H9 (cell line): ENCODE results near the gene UNC5C. TPM values are rescaled to one million over a fixed set of nuclear protein-coding genes. Genes with fewer than 3 reads are reported as not detected.

Source experiments
- DNase-seq: peaks from one replicate; pipeline ENCODE4 v3.0.0-alpha.2; 2017
- H2AFZ ChIP-seq: one replicate; pipeline ENCODE4 v1.6.1; 2013; ENCODE audit warnings: mild to moderate bottlenecking, low read length, control low read depth, moderate library complexity
- H2AK5ac ChIP-seq: 2 replicates; pipeline ENCODE4 v1.6.1; 2013; ENCODE audit warnings: low read length, control low read depth, mixed read lengths; ENCODE audit not compliant: insufficient read length
- H2BK120ac ChIP-seq: one replicate; pipeline ENCODE4 v1.6.1; 2013; ENCODE audit warnings: low read depth, mild to moderate bottlenecking, low read length, control low read depth, inconsistent platforms; ENCODE audit not compliant: poor library complexity, severe bottlenecking
- H2BK12ac ChIP-seq: 2 replicates; pipeline ENCODE4 v1.6.1; 2013; ENCODE audit warnings: low read length, control low read depth, mixed read lengths, low read depth; ENCODE audit not compliant: insufficient read length
- H2BK15ac ChIP-seq: 2 replicates; pipeline ENCODE4 v1.6.1; 2013; ENCODE audit warnings: low read depth, low read length, control low read depth
- H2BK20ac ChIP-seq: one replicate; pipeline ENCODE4 v1.6.1; 2013; ENCODE audit warnings: low read depth, mild to moderate bottlenecking, low read length, control low read depth, inconsistent platforms; ENCODE audit not compliant: poor library complexity, severe bottlenecking
- H2BK5ac ChIP-seq: 2 replicates; pipeline ENCODE4 v1.6.1; 2013; ENCODE audit warnings: low read length, control low read depth, mixed read lengths; ENCODE audit not compliant: insufficient read length
- H3K14ac ChIP-seq: 2 replicates; pipeline ENCODE4 v1.6.1; 2013; ENCODE audit warnings: low read length, control low read depth; ENCODE audit not compliant: insufficient read depth
- H3K18ac ChIP-seq: 2 replicates; pipeline ENCODE4 v1.6.1; 2013; ENCODE audit warnings: low read depth, mild to moderate bottlenecking, mixed read lengths, low read length, control low read depth; ENCODE audit not compliant: insufficient read length
- H3K23ac ChIP-seq: 2 replicates; pipeline ENCODE4 v1.6.1; 2013; ENCODE audit warnings: low read length, control low read depth, mixed read lengths, low read depth; ENCODE audit not compliant: insufficient read length
- H3K23me2 ChIP-seq: 2 replicates; pipeline ENCODE4 v1.6.1; 2013; ENCODE audit warnings: low read depth, mild to moderate bottlenecking, mixed read lengths, low read length, control low read depth; ENCODE audit not compliant: insufficient read length, poor library complexity, severe bottlenecking
- H3K27ac ChIP-seq: 2 replicates; pipeline ENCODE4 v1.5.1; 2013; ENCODE audit warnings: low read length, control low read depth, mixed read lengths, low read depth; ENCODE audit not compliant: insufficient read length
- H3K27me3 ChIP-seq: 2 replicates; pipeline ENCODE4 v1.6.1; 2013; ENCODE audit warnings: low read length, control low read depth, inconsistent platforms; ENCODE audit not compliant: insufficient read depth
- H3K4ac ChIP-seq: 2 replicates; pipeline ENCODE4 v1.6.1; 2013; ENCODE audit warnings: low read depth, mild to moderate bottlenecking, control low read depth, inconsistent platforms, low read length, moderate library complexity
- H3K4me1 ChIP-seq: 2 replicates; pipeline ENCODE4 v1.6.1; 2013; ENCODE audit warnings: low read length, control low read depth, inconsistent platforms; ENCODE audit not compliant: insufficient read depth
- H3K4me2 ChIP-seq: 2 replicates; pipeline ENCODE4 v1.6.1; 2013; ENCODE audit warnings: low read length, control low read depth, mixed read lengths; ENCODE audit not compliant: insufficient read length, insufficient read depth
- H3K56ac ChIP-seq: 2 replicates; pipeline ENCODE4 v1.6.1; 2013; ENCODE audit warnings: low read depth, mild to moderate bottlenecking, mixed read lengths, low read length, control low read depth; ENCODE audit not compliant: insufficient read length
- H3K79me1 ChIP-seq: 2 replicates; pipeline ENCODE4 v1.6.1; 2013; ENCODE audit warnings: low read depth, mild to moderate bottlenecking, moderate library complexity, low read length, control low read depth, inconsistent platforms; ENCODE audit not compliant: insufficient read depth, poor library complexity, severe bottlenecking
- H3K79me2 ChIP-seq: 2 replicates; pipeline ENCODE4 v1.6.1; 2013; ENCODE audit warnings: low read length, control low read depth, inconsistent platforms; ENCODE audit not compliant: insufficient read depth
- H3K9ac ChIP-seq: 2 replicates; pipeline ENCODE4 v1.6.1; 2013; ENCODE audit warnings: low read length, control low read depth, mixed read lengths; ENCODE audit not compliant: insufficient read length; ENCODE audit errors: extremely low read depth
- H3K9me3 ChIP-seq: one replicate; pipeline ENCODE4 v1.6.1; 2013; ENCODE audit warnings: low read depth, low read length, inconsistent platforms; ENCODE audit not compliant: control insufficient read depth
- H3T11ph ChIP-seq: one replicate; pipeline ENCODE4 v1.6.1; 2013; ENCODE audit warnings: mild to moderate bottlenecking, low read length, control low read depth, inconsistent platforms
- H4K20me1 ChIP-seq: one replicate; pipeline ENCODE4 v1.6.1; 2013; ENCODE audit not compliant: control insufficient read depth, insufficient read length, insufficient read depth
- H4K5ac ChIP-seq: 2 replicates; pipeline ENCODE4 v1.6.1; 2013; ENCODE audit warnings: low read depth, mild to moderate bottlenecking, mixed read lengths, low read length, control low read depth; ENCODE audit not compliant: insufficient read length
- H4K8ac ChIP-seq: replicated peaks from 2 replicates; pipeline ENCODE4 v1.6.1; 2013; ENCODE audit warnings: low read length, control low read depth, mixed read lengths, low read depth; ENCODE audit not compliant: insufficient read length
- H4K91ac ChIP-seq: 2 replicates; pipeline ENCODE4 v1.6.1; 2013; ENCODE audit warnings: low read depth, mild to moderate bottlenecking, moderate library complexity, mixed read lengths, low read length, control low read depth; ENCODE audit not compliant: insufficient read length
- H3K27ac Mint-ChIP-seq, 3 experiments: 2 replicates in 2 of 3; 3 replicates in 1 of 3; pipeline ENCODE4 v1.8.0; 2020 to 2021; ENCODE audit warnings: mixed read lengths in 3 of 3, mild to moderate bottlenecking in 1 of 3, moderate library complexity in 1 of 3
- H3K27me3 Mint-ChIP-seq: 2 replicates; pipeline ENCODE4 v1.8.0; 2021; ENCODE audit warnings: low read depth, mild to moderate bottlenecking, moderate library complexity, mixed read lengths
- H3K36me3 Mint-ChIP-seq, 3 experiments: 2 replicates in 2 of 3; 3 replicates in 1 of 3; pipeline ENCODE4 v1.8.0; 2020 to 2021; ENCODE audit warnings: low read depth in 3 of 3, mixed read lengths in 3 of 3; ENCODE audit not compliant: insufficient read depth in 1 of 3
- H3K4me1 Mint-ChIP-seq, 2 experiments: 2 replicates each; pipeline ENCODE4 v1.8.0; 2020; ENCODE audit warnings: mixed read lengths in 2 of 2
- H3K4me3 Mint-ChIP-seq, 2 experiments: 2 replicates in 1 of 2; 3 replicates in 1 of 2; pipeline ENCODE4 v1.8.0; 2020 to 2021; ENCODE audit warnings: mild to moderate bottlenecking in 2 of 2, mixed read lengths in 2 of 2, moderate library complexity in 1 of 2
- H3K9me3 Mint-ChIP-seq, 2 experiments: 2 replicates in 1 of 2; 3 replicates in 1 of 2; pipeline ENCODE4 v1.8.0; 2020; ENCODE audit warnings: mild to moderate bottlenecking in 2 of 2, mixed read lengths in 2 of 2, moderate library complexity in 1 of 2
- whole genome bisulfite sequencing: extraction: QIAGEN DNeasy Blood & Tissue Kit; methylation state at CpG from one replicate; pipeline ENCODE4 v1.1.7; 2013; ENCODE audit warnings: missing lambda C conversion rate, low lambda C conversion rate, mixed read lengths; ENCODE audit not compliant: insufficient read length; ENCODE audit errors: extremely low coverage; 5-methylcytosine and 5-hydroxymethylcytosine counted together
- total RNA-seq: library from RNA; stranded (reverse); gene quantifications from 2 replicates; pipeline ENCODE4 v1.2.1, GENCODE V29; 2021
- TF ChIP-seq, protein P1 (sequence below): fragments of 200-600 bp; sonication (generic); conservative IDR thresholded peaks from 3 replicates; pipeline ENCODE4 v1.8.0; 2021; ENCODE audit warnings: antibody characterized with exemption, mild to moderate bottlenecking

UNC5C gene
- total RNA-seq, 1 experiment from 2014 or later, result not detected

DNA sequence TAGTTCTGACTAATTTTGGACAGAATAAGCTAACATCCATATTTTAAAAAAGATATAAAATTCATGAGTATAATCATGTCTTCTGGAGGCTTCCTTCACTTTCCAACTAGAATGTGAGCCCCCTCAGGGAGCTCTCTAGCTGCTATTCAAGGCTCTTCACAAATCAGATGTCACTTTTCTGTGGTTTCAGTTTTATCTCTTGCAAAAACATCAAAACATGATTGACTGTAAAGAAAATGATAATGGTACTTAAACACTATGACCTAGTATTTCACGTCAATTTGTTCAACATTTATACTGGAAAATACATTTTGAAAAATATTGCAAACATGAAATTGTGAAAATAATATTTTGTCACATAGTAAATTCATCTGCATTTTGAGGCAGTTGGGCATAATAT, 234.2 kb downstream of the UNC5C start:
- Histone ChIP-seq H2BK12ac (no peak overlapping the region), H3K23me2 (no peaks in the 10 kb centered on the region), H4K5ac (no peak overlapping the region), H3T11ph (no peak overlapping the region), H2BK20ac (no peak overlapping the region), H3K4me2 (no peak overlapping the region), H3K56ac (no peak overlapping the region), H2BK15ac (no peak overlapping the region), H4K91ac (no peak overlapping the region), H2AK5ac (no peak overlapping the region), H3K23ac (no peak overlapping the region), H3K4ac (no peak overlapping the region), H3K27me3 (no peaks in the 10 kb centered on the region), H3K9me3 (no peaks in the 10 kb centered on the region), H3K4me1 (peaks cover 4% of the 10 kb centered on the region; the same call in 1 of the 2 replicates), H2BK120ac (no peak overlapping the region), H4K8ac (no peak overlapping the region), H3K9ac (no peak overlapping the region), H3K79me2 (no peaks in the 10 kb centered on the region), H4K20me1 (no peaks in the 10 kb centered on the region), H3K18ac (no peak overlapping the region), H3K14ac (no peak overlapping the region), H3K27ac (no peak overlapping the region), H2AFZ (no peak overlapping the region), H2BK5ac (no peak overlapping the region), H3K79me1 (no peaks in the 10 kb centered on the region)
- Mint-ChIP-seq H3K27me3 (no peaks in the 10 kb centered on the region; the same call in 1 of the 2 replicates), H3K4me1 (peaks cover 5% of the 10 kb centered on the region in 2 experiments), H3K36me3 (no peaks in the 10 kb centered on the region), H3K4me3 (no peak overlapping the region), H3K9me3 (no peaks in the 10 kb centered on the region), H3K27ac (no peak overlapping the region)
- no peak for DNase-seq
- WGBS, result no CpG with 5 or more reads among the region's 1 CpG
- TF ChIP-seq, protein P1, sequence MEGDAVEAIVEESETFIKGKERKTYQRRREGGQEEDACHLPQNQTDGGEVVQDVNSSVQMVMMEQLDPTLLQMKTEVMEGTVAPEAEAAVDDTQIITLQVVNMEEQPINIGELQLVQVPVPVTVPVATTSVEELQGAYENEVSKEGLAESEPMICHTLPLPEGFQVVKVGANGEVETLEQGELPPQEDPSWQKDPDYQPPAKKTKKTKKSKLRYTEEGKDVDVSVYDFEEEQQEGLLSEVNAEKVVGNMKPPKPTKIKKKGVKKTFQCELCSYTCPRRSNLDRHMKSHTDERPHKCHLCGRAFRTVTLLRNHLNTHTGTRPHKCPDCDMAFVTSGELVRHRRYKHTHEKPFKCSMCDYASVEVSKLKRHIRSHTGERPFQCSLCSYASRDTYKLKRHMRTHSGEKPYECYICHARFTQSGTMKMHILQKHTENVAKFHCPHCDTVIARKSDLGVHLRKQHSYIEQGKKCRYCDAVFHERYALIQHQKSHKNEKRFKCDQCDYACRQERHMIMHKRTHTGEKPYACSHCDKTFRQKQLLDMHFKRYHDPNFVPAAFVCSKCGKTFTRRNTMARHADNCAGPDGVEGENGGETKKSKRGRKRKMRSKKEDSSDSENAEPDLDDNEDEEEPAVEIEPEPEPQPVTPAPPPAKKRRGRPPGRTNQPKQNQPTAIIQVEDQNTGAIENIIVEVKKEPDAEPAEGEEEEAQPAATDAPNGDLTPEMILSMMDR, result no peak
